H1 (cell line): ENCODE data around the gene SRRM5. TPM values are rescaled to one million over a fixed set of nuclear protein-coding genes. Genes with fewer than 3 reads are reported as not detected.

Source experiments
- CTCF ChIA-PET: fragments of 300-600 bp; sonication (Branson Sonifier 250); formaldehyde crosslinking; loops from one replicate; lab custom pipeline; 2021; ENCODE audit not compliant: partially characterized antibody; lab: Charles Lee
- POLR2A ChIA-PET: fragments of 300-600 bp; sonication (Branson Sonifier 250); formaldehyde crosslinking; loops from one replicate; lab custom pipeline; 2021; ENCODE audit warnings: inconsistent platforms; ENCODE audit not compliant: partially characterized antibody; lab: Charles Lee
- DNase-seq, 2 experiments: peaks; one replicate each; pipeline versions ENCODE4 v3.0.0 to v3.0.0-alpha.2; 2010 to 2022; ENCODE audit warnings: low spot score in 2 of 2, low read depth in 1 of 2, mixed read lengths in 1 of 2
- FAIRE-seq: peaks from 2 replicates; lab custom pipeline; 2011; peaks lifted over from hg19 to GRCh38; lab: Jason Lieb, UNC
- H2AFZ ChIP-seq: 2 replicates; pipeline ENCODE4 v1.8.1; 2012; ENCODE audit warnings: low read length, inconsistent platforms
- H2AK5ac ChIP-seq: 2 replicates; pipeline ENCODE4 v1.6.1; 2013; ENCODE audit warnings: low read depth, low read length
- H2BK120ac ChIP-seq: replicated peaks from 2 replicates; pipeline ENCODE3; 2013; ENCODE audit warnings: low read depth, low read length, inconsistent platforms
- H2BK12ac ChIP-seq: 2 replicates; pipeline ENCODE4 v1.6.1; 2013; ENCODE audit warnings: low read depth, low read length
- H2BK15ac ChIP-seq: 2 replicates; pipeline ENCODE4 v1.6.1; 2013; ENCODE audit warnings: low read length
- H2BK20ac ChIP-seq: 2 replicates; pipeline ENCODE4 v1.6.1; 2013; ENCODE audit warnings: low read length
- H2BK5ac ChIP-seq: 2 replicates; pipeline ENCODE4 v1.6.1; 2013; ENCODE audit warnings: low read depth, low read length
- H3K14ac ChIP-seq: 2 replicates; pipeline ENCODE4 v1.6.1; 2013; ENCODE audit warnings: inconsistent platforms; ENCODE audit not compliant: insufficient read length
- H3K18ac ChIP-seq: 2 replicates; pipeline ENCODE4 v1.6.1; 2013; ENCODE audit warnings: low read length; ENCODE audit errors: extremely low read depth
- H3K23ac ChIP-seq: 2 replicates; pipeline ENCODE4 v1.6.1; 2013; ENCODE audit warnings: inconsistent platforms; ENCODE audit not compliant: insufficient read length
- H3K23me2 ChIP-seq: 2 replicates; pipeline ENCODE4 v1.6.1; 2013; ENCODE audit warnings: low read depth, low read length
- H3K27ac ChIP-seq: 2 replicates; pipeline ENCODE4 v1.6.1; 2011; ENCODE audit warnings: low read depth, low read length, inconsistent platforms
- H3K27me3 ChIP-seq, 4 experiments: replicated peaks in 1 of 4; 1 replicate in 1 of 4; 2 replicates in 3 of 4; pipeline versions ENCODE4 v1.6.1 to v1.8.1; 2011 to 2013; ENCODE audit warnings: low read length in 3 of 4, mild to moderate bottlenecking in 3 of 4, inconsistent platforms in 2 of 4, mixed read lengths in 2 of 4, moderate library complexity in 1 of 4; ENCODE audit not compliant: control insufficient read depth in 3 of 4, insufficient read depth in 3 of 4; ENCODE audit errors: extremely low read depth in 1 of 4
- H3K36me3 ChIP-seq, 4 experiments: 2 replicates each; pipeline versions ENCODE4 v1.6.1 to v1.8.1; 2011 to 2013; ENCODE audit warnings: mild to moderate bottlenecking in 4 of 4, low read length in 3 of 4, moderate library complexity in 2 of 4, control low read depth in 1 of 4, inconsistent platforms in 1 of 4; ENCODE audit not compliant: insufficient read depth in 4 of 4, control insufficient read depth in 2 of 4
- H3K4ac ChIP-seq: replicated peaks from 2 replicates; pipeline ENCODE3; 2013; ENCODE audit warnings: low read length, low read depth, mixed read lengths, inconsistent platforms; ENCODE audit not compliant: insufficient read length
- H3K4me1 ChIP-seq, 4 experiments: replicated peaks in 1 of 4; 1 replicate in 1 of 4; 2 replicates in 3 of 4; pipeline versions ENCODE4 v1.6.1 to v1.8.1; 2011 to 2013; ENCODE audit warnings: low read length in 3 of 4, inconsistent platforms in 2 of 4, mixed read lengths in 1 of 4; ENCODE audit not compliant: insufficient read depth in 4 of 4, control insufficient read depth in 3 of 4
- H3K4me2 ChIP-seq, 2 experiments: 2 replicates each; pipeline versions ENCODE4 v1.6.1 to v1.8.1; 2011 to 2013; ENCODE audit warnings: low read depth in 2 of 2, low read length in 2 of 2, control low read depth in 1 of 2, inconsistent platforms in 1 of 2, mild to moderate bottlenecking in 1 of 2; ENCODE audit not compliant: insufficient read depth in 1 of 2
- H3K4me3 ChIP-seq, 4 experiments: fragments of 200-600, 300-600 bp in 1 of 4; sonication (generic), shearing (Covaris generic), sonication (Bioruptor Twin) in 1 of 4; 2 replicates each; pipeline versions ENCODE4 v1.5.1 to v1.8.1; 2011 to 2016; ENCODE audit warnings: low read length in 4 of 4, low read depth in 3 of 4, control low read depth in 2 of 4, inconsistent platforms in 2 of 4, mild to moderate bottlenecking in 2 of 4, mixed read lengths in 1 of 4, moderate library complexity in 1 of 4; ENCODE audit not compliant: insufficient read depth in 2 of 4; ENCODE audit errors: extremely low read depth in 1 of 4
- H3K56ac ChIP-seq: replicated peaks from 2 replicates; pipeline ENCODE3; 2013; ENCODE audit warnings: low read depth, mild to moderate bottlenecking, mixed read lengths, low read length, inconsistent platforms; ENCODE audit not compliant: insufficient read length
- H3K79me1 ChIP-seq: 2 replicates; pipeline ENCODE4 v1.6.1; 2013; ENCODE audit warnings: low read depth, low read length, control low read depth
- H3K79me2 ChIP-seq, 2 experiments: 2 replicates each; pipeline versions ENCODE4 v1.6.1 to v1.8.1; 2012 to 2013; ENCODE audit warnings: low read length in 2 of 2, mild to moderate bottlenecking in 2 of 2, inconsistent platforms in 1 of 2; ENCODE audit not compliant: insufficient read depth in 2 of 2, control insufficient read depth in 1 of 2
- H3K9ac ChIP-seq, 4 experiments: replicated peaks in 1 of 4; 1 replicate in 1 of 4; 2 replicates in 3 of 4; pipeline versions ENCODE4 v1.6.1 to v1.8.1; 2011 to 2013; ENCODE audit warnings: low read depth in 3 of 4, low read length in 3 of 4, control low read depth in 2 of 4, mild to moderate bottlenecking in 2 of 4, moderate library complexity in 2 of 4, inconsistent platforms in 1 of 4; ENCODE audit errors: extremely low read depth in 1 of 4
- H3K9me3 ChIP-seq, 2 experiments: 2 replicates each; pipeline versions ENCODE4 v1.6.1 to v1.8.1; 2012 to 2013; ENCODE audit warnings: mild to moderate bottlenecking in 2 of 2, moderate library complexity in 2 of 2, control low read depth in 1 of 2, inconsistent platforms in 1 of 2, low read depth in 1 of 2, low read length in 1 of 2, mixed read lengths in 1 of 2; ENCODE audit not compliant: insufficient read depth in 2 of 2
- H4K20me1 ChIP-seq, 2 experiments: replicated peaks in 1 of 2; 2 replicates each; pipeline versions ENCODE3 to v1.8.1; 2011 to 2013; ENCODE audit warnings: inconsistent platforms in 2 of 2, low read length in 2 of 2, mild to moderate bottlenecking in 1 of 2; ENCODE audit not compliant: insufficient read depth in 2 of 2, control insufficient read depth in 1 of 2
- H4K5ac ChIP-seq: 2 replicates; pipeline ENCODE4 v1.6.1; 2013; ENCODE audit warnings: low read length, low read depth, mixed read lengths, inconsistent platforms; ENCODE audit not compliant: insufficient read length
- H4K8ac ChIP-seq: 2 replicates; pipeline ENCODE4 v1.8.0; 2013; ENCODE audit warnings: mild to moderate bottlenecking, moderate library complexity, low read length, inconsistent platforms; ENCODE audit not compliant: insufficient read depth; ENCODE audit errors: extremely low read depth
- H4K91ac ChIP-seq: replicated peaks from 2 replicates; pipeline ENCODE3; 2013; ENCODE audit warnings: low read length, mixed read lengths, inconsistent platforms; ENCODE audit not compliant: insufficient read length
- CEBPB ChIP-seq: IDR thresholded peaks from 2 replicates; pipeline ENCODE4 v1.6.1; 2012; ENCODE audit warnings: low read depth, low read length
- CHD1 ChIP-seq: IDR thresholded peaks from 2 replicates; pipeline ENCODE4 v1.6.1; 2012; ENCODE audit warnings: low read depth, low read length, improper control_type of control experiment
- POLR2A ChIP-seq, 2 experiments: IDR thresholded peaks; 1 replicate in 1 of 2; 2 replicates in 1 of 2; pipeline ENCODE4 v1.6.1; 2011; ENCODE audit warnings: low read depth in 2 of 2, low read length in 2 of 2, mild to moderate bottlenecking in 2 of 2; ENCODE audit errors: control extremely low read depth in 1 of 2
- POLR2AphosphoS5 ChIP-seq: IDR thresholded peaks from 2 replicates; pipeline ENCODE4 v1.6.1; 2011; ENCODE audit warnings: low read depth, low read length
- RAD21 ChIP-seq, 2 experiments: IDR thresholded peaks in 1 of 2; conservative IDR thresholded peaks in 1 of 2; 2 replicates each; pipeline ENCODE4 v1.6.1; 2011; ENCODE audit warnings: low read depth in 2 of 2, low read length in 2 of 2, improper control_type of control experiment in 1 of 2, inconsistent platforms in 1 of 2, mild to moderate bottlenecking in 1 of 2, moderate library complexity in 1 of 2
- SAP30 ChIP-seq: fragments of 300-600 bp; sonication (generic); IDR thresholded peaks from 2 replicates; pipeline ENCODE4 v1.7.1; 2012; ENCODE audit warnings: low read length, moderate library complexity, mild to moderate bottlenecking, inconsistent platforms; ENCODE audit not compliant: insufficient read depth, insufficient replicate concordance
- SP4 ChIP-seq: IDR thresholded peaks from 2 replicates; pipeline ENCODE4 v1.6.1; 2012; ENCODE audit warnings: low read length, inconsistent platforms
- SRF ChIP-seq: IDR thresholded peaks from 2 replicates; pipeline ENCODE4 v1.6.1; 2011; ENCODE audit warnings: mild to moderate bottlenecking, low read depth, low read length, moderate library complexity
- WGBS, 2 experiments: shearing (Covaris generic) in 1 of 2; methylation state at CpG; one replicate each; pipeline versions ENCODE4 v1.1.6 to v1.1.7; 2013 to 2015; ENCODE audit warnings: low lambda C conversion rate in 2 of 2, mixed read lengths in 2 of 2, inconsistent platforms in 1 of 2, low coverage in 1 of 2, missing lambda C conversion rate in 1 of 2; ENCODE audit not compliant: insufficient replicate concordance in 2 of 2, insufficient coverage in 1 of 2, insufficient read length in 1 of 2; ENCODE audit errors: extremely low coverage in 1 of 2, missing lambda C conversion rate in 1 of 2; 5-methylcytosine and 5-hydroxymethylcytosine counted together
- polyA plus RNA-seq, 7 experiments: library from polyadenylated mRNA; depleted of rRNA in 3 of 7; stranded (reverse) in 5 of 7; unstranded in 2 of 7; fragments of >200 nt in 5 of 7; fragments of 200-250 nt in 2 of 7; gene quantifications; 1 replicate in 5 of 7; 2 replicates in 1 of 7; 4 replicates in 1 of 7; pipeline versions ENCODE4 v1.2.1 to v1.2.3, GENCODE V29; 2011 to 2013; ENCODE audit warnings: missing spikeins in 2 of 7, mixed read lengths in 2 of 7
- total RNA-seq: library from RNA; stranded (reverse); fragmentation: NEBNext Ultra II Directional; extraction: Animal tissue kit (Norgen Biotek cat#: 25700); gene quantifications from 2 replicates; pipeline ENCODE4 v1.2.1, GENCODE V29; 2021
- TF ChIP-seq, protein P1 (sequence below), 3 experiments: IDR thresholded peaks; 1 replicate in 2 of 3; 2 replicates in 1 of 3; pipeline versions ENCODE4 v1.5.1 to v1.6.1; 2011; ENCODE audit warnings: low read length in 3 of 3, mild to moderate bottlenecking in 3 of 3, inconsistent platforms in 2 of 3, low read depth in 1 of 3, moderate library complexity in 1 of 3; ENCODE audit not compliant: insufficient read depth in 1 of 3; ENCODE audit errors: control extremely low read depth in 1 of 3

The SRRM5 gene
- total and polyA plus RNA-seq, 2 of the 8 experiments (the other 6 are each of a cell fraction or from before 2014, with no cell fraction given): 0.06 to 0.11 TPM

DNA sequence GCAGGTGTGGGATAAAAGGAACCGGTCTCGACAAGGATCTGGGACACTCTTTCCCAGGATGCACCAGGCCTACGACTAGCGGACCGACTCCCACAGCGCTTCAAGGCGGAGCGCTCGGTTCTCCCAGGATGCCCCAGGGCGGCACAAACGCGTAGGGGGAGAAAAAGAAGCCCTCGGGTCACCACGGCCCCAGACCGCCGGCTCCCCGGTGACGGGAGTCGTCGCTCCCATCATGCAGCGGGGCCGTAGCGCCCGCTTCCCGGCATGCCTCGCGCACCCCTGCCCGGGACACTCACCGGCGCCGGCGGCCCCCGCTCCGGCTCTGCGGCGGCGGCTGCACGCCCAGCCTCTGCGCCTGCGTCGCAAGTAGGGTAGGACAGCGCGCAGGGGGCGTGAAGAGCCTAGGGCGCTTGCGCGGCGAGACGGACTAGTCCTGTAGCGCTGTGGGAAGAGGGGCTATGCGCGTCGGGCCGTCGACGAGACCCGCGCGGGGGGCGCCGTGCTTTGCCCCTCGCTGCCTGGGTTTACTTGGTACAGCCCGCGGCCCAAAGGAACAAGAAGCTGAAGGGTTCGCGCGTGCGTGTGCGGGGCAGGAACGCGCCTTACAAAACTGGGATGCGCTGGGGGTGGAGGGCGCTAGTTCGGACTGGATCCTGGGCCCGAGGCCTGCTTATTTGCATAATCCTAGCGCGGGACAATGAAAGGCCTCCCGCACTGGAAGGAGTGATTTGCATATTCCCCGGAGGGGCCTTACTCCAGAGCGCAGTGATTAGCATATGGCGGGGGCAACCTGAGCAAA lies 7.6 kb downstream of the SRRM5 start, which contains the start of gene ZNF428:
Gene ZNF428, minus strand, starts transcription at position 368 of the 799 bp plus-strand sequence. CDS start 5,325 bp downstream, outside the sequence.
- Histone ChIP-seq H3K79me1 (peaks cover 2% of the 10 kb centered on the region), H3K9ac (peak within 1 kb of the TSS; percentile 87 to 97 (median 96)), H3K9me3 (no peaks in the 10 kb centered on the region), H3K36me3 (no peaks in the 10 kb centered on the region), H2BK5ac (peak within 1 kb of the TSS; percentile 97), H3K4ac (peak within 1 kb of the TSS; percentile 96), H3K4me1 (peaks cover 5 to 13% (median 9%) of the 10 kb centered on the region in 4 experiments), H3K23ac (no peak within 1 kb of the TSS), H2AK5ac (no peak within 1 kb of the TSS), H3K14ac (no peak within 1 kb of the TSS), H4K91ac (peak within 1 kb of the TSS; percentile 99), H2BK120ac (peak within 1 kb of the TSS; percentile 21), H2BK12ac (0 out of 2 replicates have a peak within 1 kb of the TSS, but pooled peaks have one; percentile 31), H3K4me2 (peak within 1 kb of the TSS; percentile 89 to 96), H3K56ac (peak within 1 kb of the TSS; percentile 92), H4K20me1 (peaks cover 0 to 4% of the 10 kb centered on the region in 2 experiments), H3K79me2 (peaks cover 0 to 11% of the 10 kb centered on the region in 2 experiments; a peak in 2 of 4 replicates), H3K23me2 (peaks cover 10% of the 10 kb centered on the region), H2BK15ac (no peak within 1 kb of the TSS), H4K8ac (peak within 1 kb of the TSS; percentile 100), H2AFZ (peak within 1 kb of the TSS; percentile 93), H3K27ac (peak within 1 kb of the TSS; percentile 99), H4K5ac (peak within 1 kb of the TSS; percentile 98), H2BK20ac (no peak within 1 kb of the TSS), H3K27me3 (no peaks in the 10 kb centered on the region), H3K4me3 (peak within 1 kb of the TSS; percentile 69 to 81 (median 76)), H3K18ac (peak within 1 kb of the TSS; percentile 89)
- 1% methylated on average over 70 of the region's 81 CpGs; no CpG with 5 or more reads in 1 of the 2 experiments for WGBS, 2 experiments
- FAIRE-seq (peak; percentile 93), DNase-seq (peak; percentile 88 to 89)
- POLR2A ChIA-PET: interaction anchor here (1.1 kb wide), 1 partner anchor 22 kb away, joined by 3 read pairs; no protein-coding TSS in a partner anchor
- CTCF ChIA-PET: interaction anchor here (1.3 kb wide), 2 partner anchors 25 to 49 kb away, joined by 3 read pairs; no protein-coding TSS in a partner anchor
- TF ChIP-seq SRF (no peak), POLR2AphosphoS5 (peak; percentile 82), RAD21 (IDR thresholded peaks at IDR 0.05 in 1 of 2, conservative IDR thresholded peaks at IDR 0.05 in 1 of 2; ENCODE audit: low read depth in 2 of 2, low read length in 2 of 2) (no peak), SP4 (no peak), SAP30 (no peak), CHD1 (no peak; the same call in 1 of the 2 replicates), CEBPB (0 out of 2 replicates have a peak, but pooled peaks have one; percentile 25), POLR2A (IDR thresholded peaks at IDR 0.05; ENCODE audit: control extremely low read depth in 1 of 2, low read depth in 2 of 2, low read length in 2 of 2) (peak in 1 of 2 experiments; percentile 56; a peak in 1 of 3 replicates)
- TF ChIP-seq, protein P1, sequence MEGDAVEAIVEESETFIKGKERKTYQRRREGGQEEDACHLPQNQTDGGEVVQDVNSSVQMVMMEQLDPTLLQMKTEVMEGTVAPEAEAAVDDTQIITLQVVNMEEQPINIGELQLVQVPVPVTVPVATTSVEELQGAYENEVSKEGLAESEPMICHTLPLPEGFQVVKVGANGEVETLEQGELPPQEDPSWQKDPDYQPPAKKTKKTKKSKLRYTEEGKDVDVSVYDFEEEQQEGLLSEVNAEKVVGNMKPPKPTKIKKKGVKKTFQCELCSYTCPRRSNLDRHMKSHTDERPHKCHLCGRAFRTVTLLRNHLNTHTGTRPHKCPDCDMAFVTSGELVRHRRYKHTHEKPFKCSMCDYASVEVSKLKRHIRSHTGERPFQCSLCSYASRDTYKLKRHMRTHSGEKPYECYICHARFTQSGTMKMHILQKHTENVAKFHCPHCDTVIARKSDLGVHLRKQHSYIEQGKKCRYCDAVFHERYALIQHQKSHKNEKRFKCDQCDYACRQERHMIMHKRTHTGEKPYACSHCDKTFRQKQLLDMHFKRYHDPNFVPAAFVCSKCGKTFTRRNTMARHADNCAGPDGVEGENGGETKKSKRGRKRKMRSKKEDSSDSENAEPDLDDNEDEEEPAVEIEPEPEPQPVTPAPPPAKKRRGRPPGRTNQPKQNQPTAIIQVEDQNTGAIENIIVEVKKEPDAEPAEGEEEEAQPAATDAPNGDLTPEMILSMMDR (IDR thresholded peaks at IDR 0.05; ENCODE audit: control extremely low read depth in 1 of 3, insufficient read depth in 1 of 3, low read depth in 1 of 3, low read length in 3 of 3): no peak
